ENCODE data around the gene CYP2S1. TPM values are rescaled to one million over a fixed set of nuclear protein-coding genes. Genes with fewer than 3 reads are reported as not detected.

Gene CYP2S1
- total and polyA plus RNA-seq, 9 of the 15 experiments (the other 6 are each of a cell fraction or from before 2014, with no cell fraction given): 0.07 to 1.9 (median 0.41) TPM

GRCh38 chr19:41226053-41226873 is 33.2 kb downstream of the CYP2S1 start (continued):
- TF ChIP-seq ZNF280B (CRISPR knock-in tag; IDR thresholded peaks at IDR 0.05) (no peak), PRMT5 (CRISPR knock-in tag; IDR thresholded peaks at IDR 0.05) (no peak), E4F1 (CRISPR knock-in tag; IDR thresholded peaks at IDR 0.05; ENCODE audit: borderline replicate concordance) (no peak), L3MBTL2 (IDR thresholded peaks at IDR 0.05) (peak; percentile 91), ZNF696 (CRISPR knock-in tag; conservative IDR thresholded peaks at IDR 0.05) (no peak), SIN3B (IDR thresholded peaks at IDR 0.05; ENCODE audit: low read depth) (no peak), YBX1 (IDR thresholded peaks at IDR 0.05) (no peak), THRAP3 (IDR thresholded peaks at IDR 0.05; ENCODE audit: borderline replicate concordance) (no peak), ETS2 (tag; IDR thresholded peaks at IDR 0.05; ENCODE audit: borderline replicate concordance, poor library complexity, severe bottlenecking) (no peak), TRIM28 (IDR thresholded peaks at IDR 0.05) (no peak), ZNF583 (CRISPR knock-in tag; IDR thresholded peaks at IDR 0.05) (0 out of 2 replicates have a peak, but pooled peaks have one; percentile 50), ZNF57 (CRISPR knock-in tag; IDR thresholded peaks at IDR 0.05) (no peak), CREB1 (IDR thresholded peaks at IDR 0.05) (no peak), CREB1 (CRISPR knock-in tag; IDR thresholded peaks at IDR 0.05) (no peak), ARNT (IDR thresholded peaks at IDR 0.05) (0 out of 4 replicates have a peak, but pooled peaks of 1 of the 2 experiments have one; percentile 10), ZNF324 (CRISPR knock-in tag; IDR thresholded peaks at IDR 0.05) (0 out of 2 replicates have a peak, but pooled peaks have one; percentile 33), ZNF592 (IDR thresholded peaks at IDR 0.05) (peak; percentile 84), ZBTB43 (CRISPR knock-in tag; IDR thresholded peaks at IDR 0.05) (no peak), GTF2E2 (tag; IDR thresholded peaks at IDR 0.05) (no peak), TGIF2 (CRISPR knock-in tag; IDR thresholded peaks at IDR 0.05) (no peak)
